Gastrocnemius medialis (tissue), 4 donors: ENCODE data around the gene GPR152.

ENCODE experiments used
- CTCF ChIP-seq, 5 experiments: fragments of 450-650 bp in 3 of 5; fragments of 200-600 bp in 2 of 5; sonication (generic) in 2 of 5; IDR thresholded peaks in 4 of 5; conservative IDR thresholded peaks in 1 of 5; 1 replicate in 4 of 5; 2 replicates in 1 of 5; pipeline ENCODE4 v1.5.1; 2016 to 2019; ENCODE audit warnings: antibody characterized with exemption in 5 of 5, mild to moderate bottlenecking in 3 of 5, moderate library complexity in 3 of 5
- POLR2A ChIP-seq, 2 donors: fragments of 450-650 bp; IDR thresholded peaks; one replicate each; pipeline ENCODE4 v1.6.1; 2017; ENCODE audit warnings: antibody characterized with exemption in 2 of 2, mild to moderate bottlenecking in 2 of 2, moderate library complexity in 2 of 2

- no peak for TF ChIP-seq CTCF (IDR thresholded peaks at IDR 0.05 in 4 of 5, conservative IDR thresholded peaks at IDR 0.05 in 1 of 5)
- TF ChIP-seq POLR2A (IDR thresholded peaks at IDR 0.05): no peak
Observed at GRCh38 chr11:67432655-67433349, 19.7 kb downstream of the GPR152 start.
